ENCODE results near the gene MYRF. TPM values are rescaled to one million over a fixed set of nuclear protein-coding genes. Genes with fewer than 3 reads are reported as not detected.

The MYRF gene
- total and polyA plus RNA-seq, 4 donors: 11.9 to 41.2 (median 25.2) TPM

- Histone ChIP-seq H3K4me1 (ENCODE audit: control insufficient read depth in 5 of 5, insufficient read depth in 5 of 5, low read length in 5 of 5) (peaks cover 0 to 3% (median 0%) of the 10 kb centered on the region in 5 donors), H3K27ac (ENCODE audit: low read depth in 1 of 2, low read length in 1 of 2) (no peak overlapping the region), H3K9ac (ENCODE audit: insufficient read depth in 1 of 2, low read length in 2 of 2) (no peak overlapping the region), H3K27me3 (ENCODE audit: control insufficient read depth in 3 of 3, insufficient read depth in 3 of 3, low read length in 2 of 3) (no peaks in the 10 kb centered on the region), H3K36me3 (ENCODE audit: control insufficient read depth in 4 of 4, insufficient read depth in 4 of 4, low read length in 4 of 4) (peaks cover 0 to 9% (median 3%) of the 10 kb centered on the region in 4 donors), H3K9me3 (ENCODE audit: control insufficient read depth in 4 of 4, insufficient read depth in 3 of 4, low read length in 3 of 4) (no peaks in the 10 kb centered on the region), H3K4me3 (no peak overlapping the region)
- TF ChIP-seq CTCF (IDR thresholded peaks at IDR 0.05; ENCODE audit: control extremely low read depth, extremely low read depth): no peak
- ATAC-seq (ENCODE audit: insufficient read depth, low FRiP score): no peak
- no peak for DNase-seq
- WGBS, 2 donors: 92 to 98% methylated on average over 9 of the region's 9 CpGs
These were observed 28.0 kb upstream of the MYRF start for GRCh38 chr11:61724437-61724836.

GRCh38 chr11:61725781-61726231, 26.6 kb upstream of the MYRF start:
- no peak for TF ChIP-seq CTCF (IDR thresholded peaks at IDR 0.05; ENCODE audit: control extremely low read depth, extremely low read depth)
- H3K9me3 ChIP-seq (ENCODE audit: control insufficient read depth in 4 of 4, insufficient read depth in 3 of 4, low read length in 3 of 4): no peaks in the 10 kb centered on the region
- H3K27me3 ChIP-seq (ENCODE audit: control insufficient read depth in 3 of 3, insufficient read depth in 3 of 3, low read length in 2 of 3): no peaks in the 10 kb centered on the region
- H3K27ac ChIP-seq (ENCODE audit: low read depth in 1 of 2, low read length in 1 of 2): no peak overlapping the region
- WGBS, 2 donors: 82 to 91% methylated on average over 12 of the region's 12 CpGs
- no peak overlapping the region for H3K4me3 ChIP-seq
- DNase-seq: peak in 1 of 3 donors; percentile 30
- peaks cover 0 to 9% (median 3%) of the 10 kb centered on the region in 4 donors for H3K36me3 ChIP-seq (ENCODE audit: control insufficient read depth in 4 of 4, insufficient read depth in 4 of 4, low read length in 4 of 4)
- no peaks in the 10 kb centered on the region for H3K4me1 ChIP-seq (ENCODE audit: control insufficient read depth in 5 of 5, insufficient read depth in 5 of 5, low read length in 5 of 5)
- no peak for ATAC-seq (ENCODE audit: insufficient read depth, low FRiP score)
- H3K9ac ChIP-seq (ENCODE audit: insufficient read depth in 1 of 2, low read length in 2 of 2): no peak overlapping the region

- Histone ChIP-seq H3K9me3 (ENCODE audit: control insufficient read depth in 4 of 4, insufficient read depth in 3 of 4, low read length in 3 of 4) (no peaks in the 10 kb centered on the region), H3K27me3 (ENCODE audit: control insufficient read depth in 3 of 3, insufficient read depth in 3 of 3, low read length in 2 of 3) (no peaks in the 10 kb centered on the region), H3K4me1 (ENCODE audit: control insufficient read depth in 5 of 5, insufficient read depth in 5 of 5, low read length in 5 of 5) (no peaks in the 10 kb centered on the region), H3K4me3 (no peak overlapping the region), H3K27ac (ENCODE audit: low read depth in 1 of 2, low read length in 1 of 2) (no peak overlapping the region), H3K36me3 (ENCODE audit: control insufficient read depth in 4 of 4, insufficient read depth in 4 of 4, low read length in 4 of 4) (peaks cover 0 to 9% (median 3%) of the 10 kb centered on the region in 4 donors), H3K9ac (ENCODE audit: insufficient read depth in 1 of 2, low read length in 2 of 2) (no peak overlapping the region)
- no peak for TF ChIP-seq CTCF (IDR thresholded peaks at IDR 0.05; ENCODE audit: control extremely low read depth, extremely low read depth)
- DNase-seq (no peak), ATAC-seq (ENCODE audit: insufficient read depth, low FRiP score) (no peak)
- WGBS, 2 donors: 87 to 90% methylated on average over 13 of the region's 13 CpGs
These were observed 25.7 kb upstream of the MYRF start for GRCh38 chr11:61726775-61727174.

GRCh38 chr11:61727401-61727811, 25.0 kb upstream of the MYRF start:
- Histone ChIP-seq H3K4me3 (no peak overlapping the region), H3K9me3 (ENCODE audit: control insufficient read depth in 4 of 4, insufficient read depth in 3 of 4, low read length in 3 of 4) (no peaks in the 10 kb centered on the region), H3K36me3 (ENCODE audit: control insufficient read depth in 4 of 4, insufficient read depth in 4 of 4, low read length in 4 of 4) (peaks cover 0 to 9% (median 3%) of the 10 kb centered on the region in 4 donors), H3K27me3 (ENCODE audit: control insufficient read depth in 3 of 3, insufficient read depth in 3 of 3, low read length in 2 of 3) (no peaks in the 10 kb centered on the region), H3K27ac (ENCODE audit: low read depth in 1 of 2, low read length in 1 of 2) (no peak overlapping the region), H3K4me1 (ENCODE audit: control insufficient read depth in 5 of 5, insufficient read depth in 5 of 5, low read length in 5 of 5) (no peaks in the 10 kb centered on the region), H3K9ac (ENCODE audit: insufficient read depth in 1 of 2, low read length in 2 of 2) (no peak overlapping the region)
- no peak for ATAC-seq (ENCODE audit: insufficient read depth, low FRiP score)
- no peak for DNase-seq
- WGBS, 2 donors: 85 to 87% methylated on average over 3 of the region's 3 CpGs
- TF ChIP-seq CTCF (IDR thresholded peaks at IDR 0.05; ENCODE audit: control extremely low read depth, extremely low read depth): no peak
